OCI-LY7 (cell line): ENCODE results near the gene CHN1.

ENCODE experiments used
- EZH2phosphoT487 ChIP-seq: fragments of 200-600 bp; sonication (generic); IDR thresholded peaks from 2 replicates; pipeline ENCODE4 v1.6.1; 2018; ENCODE audit warnings: low read depth, borderline replicate concordance, mild to moderate bottlenecking, mixed run types, antibody characterized with exemption, low read length, moderate library complexity, mixed read lengths
- TF ChIP-seq, protein P1 (sequence below): fragments of 200-600 bp; sonication (generic); conservative IDR thresholded peaks from 2 replicates; pipeline ENCODE4 v1.5.1; 2014; ENCODE audit warnings: mild to moderate bottlenecking, antibody characterized with exemption, low read length, moderate library complexity, mixed read lengths

DNA sequence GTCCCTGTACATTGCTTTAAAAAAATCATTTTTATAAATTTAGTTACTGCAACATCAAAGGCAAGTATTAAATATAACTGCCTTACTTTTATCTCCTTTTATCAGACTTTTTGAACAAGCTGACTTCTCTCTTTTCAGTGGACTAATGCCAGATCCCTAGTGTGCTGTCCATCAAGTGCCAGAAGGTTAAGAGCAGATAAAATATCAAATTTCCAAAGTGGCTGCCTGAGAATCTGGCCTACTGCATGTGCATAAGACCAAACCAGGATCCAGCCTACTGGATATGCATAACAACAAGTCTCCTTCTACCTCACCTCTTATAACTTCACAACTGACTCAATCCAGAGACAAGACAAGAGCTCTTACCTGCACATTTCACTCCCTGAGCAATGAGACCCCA lies 181.1 kb downstream of the CHN1 start:
- TF ChIP-seq, protein P1, sequence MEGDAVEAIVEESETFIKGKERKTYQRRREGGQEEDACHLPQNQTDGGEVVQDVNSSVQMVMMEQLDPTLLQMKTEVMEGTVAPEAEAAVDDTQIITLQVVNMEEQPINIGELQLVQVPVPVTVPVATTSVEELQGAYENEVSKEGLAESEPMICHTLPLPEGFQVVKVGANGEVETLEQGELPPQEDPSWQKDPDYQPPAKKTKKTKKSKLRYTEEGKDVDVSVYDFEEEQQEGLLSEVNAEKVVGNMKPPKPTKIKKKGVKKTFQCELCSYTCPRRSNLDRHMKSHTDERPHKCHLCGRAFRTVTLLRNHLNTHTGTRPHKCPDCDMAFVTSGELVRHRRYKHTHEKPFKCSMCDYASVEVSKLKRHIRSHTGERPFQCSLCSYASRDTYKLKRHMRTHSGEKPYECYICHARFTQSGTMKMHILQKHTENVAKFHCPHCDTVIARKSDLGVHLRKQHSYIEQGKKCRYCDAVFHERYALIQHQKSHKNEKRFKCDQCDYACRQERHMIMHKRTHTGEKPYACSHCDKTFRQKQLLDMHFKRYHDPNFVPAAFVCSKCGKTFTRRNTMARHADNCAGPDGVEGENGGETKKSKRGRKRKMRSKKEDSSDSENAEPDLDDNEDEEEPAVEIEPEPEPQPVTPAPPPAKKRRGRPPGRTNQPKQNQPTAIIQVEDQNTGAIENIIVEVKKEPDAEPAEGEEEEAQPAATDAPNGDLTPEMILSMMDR, result no peak
- TF ChIP-seq EZH2phosphoT487, result no peak
